Subcutaneous adipose tissue (tissue), 4 donors: ENCODE data around the gene NUCB2. TPM values are rescaled to one million over a fixed set of nuclear protein-coding genes. Genes with fewer than 3 reads are reported as not detected.

Source experiments
- total RNA-seq, 4 donors: library from RNA; depleted of rRNA; stranded (reverse); fragments of >200 nt; gene quantifications; one replicate each; pipeline ENCODE4 v1.1.0, GENCODE V29; 2016
- TF ChIP-seq, protein P1 (sequence below): fragments of 450-650 bp; IDR thresholded peaks from one replicate; pipeline ENCODE4 v1.5.1; 2016; ENCODE audit warnings: low read depth, mild to moderate bottlenecking, control low read depth, antibody characterized with exemption, moderate library complexity

The NUCB2 gene
- total RNA-seq, 4 donors from 2014 or later = 19.0 to 50.9 (median 40.1) TPM

DNA sequence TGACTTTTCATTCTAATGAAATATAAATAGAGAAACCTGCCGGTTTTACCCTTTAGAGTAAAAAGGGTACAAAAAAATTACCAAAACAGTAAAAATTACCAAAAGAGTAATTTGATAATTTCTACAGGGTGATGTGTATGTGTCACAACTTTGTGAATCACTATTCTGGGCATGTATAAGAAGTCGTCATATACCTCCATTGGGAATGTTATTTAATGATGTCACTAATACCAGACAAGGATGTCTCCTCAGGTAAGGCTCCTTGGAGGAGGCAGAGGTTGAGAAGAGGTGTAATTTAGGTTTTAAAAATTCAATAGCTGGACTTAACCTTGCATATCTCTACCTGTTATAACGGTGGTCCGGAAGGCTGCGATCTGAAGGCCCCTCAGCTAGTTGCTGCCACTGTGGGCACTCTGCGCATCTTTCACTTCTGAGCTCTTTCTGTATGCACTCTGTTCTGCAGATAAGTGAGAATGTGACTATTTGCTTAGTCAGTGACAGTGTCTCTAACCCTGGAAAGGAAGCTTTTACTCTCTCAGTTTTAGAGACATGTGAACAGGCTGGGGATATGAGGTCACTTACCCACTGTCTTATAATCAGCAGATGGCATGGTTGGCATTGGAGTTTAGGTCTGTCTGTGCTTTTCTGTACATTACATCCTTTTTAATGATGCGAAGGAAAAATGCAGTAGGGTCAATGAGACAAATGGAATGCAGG is 74.1 kb downstream of the NUCB2 start:
- TF ChIP-seq, protein P1, sequence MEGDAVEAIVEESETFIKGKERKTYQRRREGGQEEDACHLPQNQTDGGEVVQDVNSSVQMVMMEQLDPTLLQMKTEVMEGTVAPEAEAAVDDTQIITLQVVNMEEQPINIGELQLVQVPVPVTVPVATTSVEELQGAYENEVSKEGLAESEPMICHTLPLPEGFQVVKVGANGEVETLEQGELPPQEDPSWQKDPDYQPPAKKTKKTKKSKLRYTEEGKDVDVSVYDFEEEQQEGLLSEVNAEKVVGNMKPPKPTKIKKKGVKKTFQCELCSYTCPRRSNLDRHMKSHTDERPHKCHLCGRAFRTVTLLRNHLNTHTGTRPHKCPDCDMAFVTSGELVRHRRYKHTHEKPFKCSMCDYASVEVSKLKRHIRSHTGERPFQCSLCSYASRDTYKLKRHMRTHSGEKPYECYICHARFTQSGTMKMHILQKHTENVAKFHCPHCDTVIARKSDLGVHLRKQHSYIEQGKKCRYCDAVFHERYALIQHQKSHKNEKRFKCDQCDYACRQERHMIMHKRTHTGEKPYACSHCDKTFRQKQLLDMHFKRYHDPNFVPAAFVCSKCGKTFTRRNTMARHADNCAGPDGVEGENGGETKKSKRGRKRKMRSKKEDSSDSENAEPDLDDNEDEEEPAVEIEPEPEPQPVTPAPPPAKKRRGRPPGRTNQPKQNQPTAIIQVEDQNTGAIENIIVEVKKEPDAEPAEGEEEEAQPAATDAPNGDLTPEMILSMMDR = no peak

- TF ChIP-seq, protein P1 = no peak
These were observed 74.6 kb downstream of the NUCB2 start for GRCh38 chr11:17351172-17351509.

GRCh38 chr11:17351510-17352176 is 75.1 kb downstream of the NUCB2 start, which contains the start of gene NCR3LG1:
NCR3LG1 (plus strand) TSS chr11:17351800; CDS start chr11:17351970, 170 bp downstream.
- TF ChIP-seq, protein P1 = no peak

DNA sequence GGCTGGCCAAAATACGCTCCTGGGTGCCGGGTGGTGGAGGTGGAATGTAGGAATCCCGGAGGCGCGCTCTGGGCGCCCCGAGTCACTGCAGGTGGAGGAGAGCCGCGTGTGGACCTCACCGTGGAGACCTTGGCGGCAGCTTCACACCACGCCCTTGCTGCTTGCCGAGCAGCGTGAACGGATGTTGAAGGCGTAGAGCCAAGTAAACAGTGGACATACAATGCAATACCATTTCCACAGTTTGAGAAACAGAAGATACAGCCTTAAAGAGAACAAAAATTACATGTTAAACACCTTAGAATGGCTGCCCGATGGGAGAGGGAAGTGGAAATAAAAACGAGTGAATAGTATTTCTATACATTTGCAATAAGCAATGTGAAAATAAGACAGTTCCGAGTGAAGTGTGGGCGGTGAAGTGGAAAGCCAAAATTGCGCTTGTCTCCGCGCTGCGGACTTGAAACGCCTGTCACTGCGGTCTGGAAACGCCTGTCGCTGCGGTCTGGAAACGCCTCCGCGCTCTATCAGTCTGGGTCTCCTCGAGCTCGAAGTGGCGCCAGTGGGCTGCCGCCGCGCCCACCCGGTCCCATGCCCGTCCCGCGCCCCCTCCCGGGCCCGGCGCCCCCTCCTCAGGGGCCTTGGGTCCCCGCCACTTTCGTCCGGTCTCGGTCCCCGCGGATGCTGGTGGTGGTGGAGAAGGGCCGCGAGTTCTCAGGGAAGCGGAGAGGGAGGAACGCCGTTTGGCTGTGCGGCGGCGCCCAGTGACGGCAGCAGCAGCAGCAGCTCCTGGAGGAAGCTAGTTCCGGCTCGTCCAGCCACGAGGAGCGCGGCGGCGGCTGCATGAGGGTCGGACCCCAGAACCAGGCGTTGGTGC is 76.6 kb downstream of the NUCB2 start:
- TF ChIP-seq, protein P1 = no peak

DNA sequence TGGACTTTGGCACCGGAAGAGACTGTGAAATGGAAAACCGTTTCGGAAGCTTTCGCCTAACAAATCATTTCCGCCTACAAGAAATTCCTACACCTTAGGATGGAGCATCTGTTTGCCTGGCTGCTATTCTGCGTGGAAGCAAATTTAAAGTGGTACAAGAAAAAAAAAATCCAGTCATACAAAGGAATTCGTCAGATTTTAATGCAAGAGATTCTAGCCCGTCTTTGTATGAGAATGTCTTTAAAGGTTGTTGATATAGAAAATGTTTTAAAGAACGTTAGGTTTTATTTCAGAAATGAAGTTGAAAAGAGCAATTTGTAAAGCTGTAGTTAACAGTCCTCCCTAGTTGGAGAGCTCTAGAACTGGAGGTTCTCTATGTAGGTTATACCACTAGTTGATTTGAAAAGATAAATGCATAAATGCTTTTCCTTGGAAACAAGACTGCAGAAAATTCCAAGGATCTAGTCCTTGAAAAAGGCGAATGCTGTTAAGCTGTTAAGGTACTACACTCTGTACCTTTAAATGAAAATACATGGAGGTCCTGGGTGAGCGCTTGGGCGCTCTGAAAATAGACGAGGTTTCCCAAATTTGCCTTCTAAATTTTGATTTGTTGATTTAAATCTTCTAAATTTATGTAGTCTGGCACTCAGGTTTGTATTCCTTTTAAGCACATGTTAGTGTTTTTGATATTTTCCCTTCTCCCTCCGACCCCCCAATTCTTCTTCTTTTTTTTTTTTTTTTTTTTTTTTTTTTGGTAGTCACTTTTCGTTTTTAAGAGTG is 77.5 kb downstream of the NUCB2 start:
- TF ChIP-seq, protein P1 = no peak

DNA sequence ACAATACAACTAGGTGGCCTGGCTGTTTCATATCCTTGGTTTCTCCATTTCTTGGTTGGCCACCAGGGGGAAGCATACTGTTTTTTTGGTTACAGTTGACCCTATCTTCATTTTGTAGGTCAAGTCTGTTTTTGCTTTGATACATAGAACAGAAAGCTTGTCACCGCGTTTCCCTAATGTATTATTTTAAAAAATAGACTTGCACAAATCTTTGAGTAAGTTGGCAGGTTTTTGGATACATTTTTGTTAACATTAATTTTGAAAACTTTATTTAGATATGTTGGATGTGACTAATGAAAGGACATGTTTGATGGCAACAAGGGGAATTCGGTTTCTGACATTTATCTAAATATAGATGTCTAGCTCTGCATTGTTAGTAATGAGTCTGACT is 78.1 kb downstream of the NUCB2 start:
- TF ChIP-seq, protein P1 = no peak
